GM13976 (cell line): ENCODE data around the gene MEGF11.

Source experiments
- DNase-seq: peaks from one replicate; pipeline ENCODE4 v3.0.0; 2012; ENCODE audit warnings: low spot score
- CTCF ChIP-seq: IDR thresholded peaks from 2 replicates; pipeline ENCODE4 v1.5.1; 2012; ENCODE audit warnings: borderline replicate concordance, mild to moderate bottlenecking; ENCODE audit not compliant: insufficient read depth; ENCODE audit errors: extremely low read depth, missing control alignments, control extremely low read depth
- in situ Hi-C: fragments of 300-500 bp; cut with MboI; formaldehyde crosslinking; loops from one replicate; pipeline ENCODE4 v1.12.0; 2022; ENCODE audit warnings: low sequenced_read_pairs, mixed read lengths, inconsistent platforms; ENCODE audit not compliant: unreplicated experiment

MEGF11 gene

GRCh38 chr15:66044837-66045236 lies 208.7 kb downstream of the MEGF11 start:
- in situ Hi-C loops, result no loop called here
- no peak for DNase-seq

GRCh38 chr15:66043264-66043663 lies 210.3 kb downstream of the MEGF11 start:
- DNase-seq, result no peak
- no peak for TF ChIP-seq CTCF
- in situ Hi-C loops, result no loop called here

More at GRCh38 chr15:66044837-66045236, 208.7 kb downstream of the MEGF11 start:
- TF ChIP-seq CTCF, result no peak

- in situ Hi-C loops, result no loop called here
- DNase-seq, result no peak
- no peak for TF ChIP-seq CTCF
Observed at GRCh38 chr15:66042624-66043023, 210.9 kb downstream of the MEGF11 start.

GRCh38 chr15:66041276-66041675 lies 212.3 kb downstream of the MEGF11 start:
- no peak for TF ChIP-seq CTCF
- in situ Hi-C loops, result no loop called here
- DNase-seq, result no peak

GRCh38 chr15:66040211-66040892 lies 213.2 kb downstream of the MEGF11 start:
- no peak for TF ChIP-seq CTCF
- no peak for DNase-seq
- in situ Hi-C loops, result no loop called here

GRCh38 chr15:66039117-66039871 lies 214.3 kb downstream of the MEGF11 start:
- in situ Hi-C loops, result no loop called here
- DNase-seq, result no peak
- TF ChIP-seq CTCF, result no peak
